ENCODE data around the gene SAMD4A.

DNA sequence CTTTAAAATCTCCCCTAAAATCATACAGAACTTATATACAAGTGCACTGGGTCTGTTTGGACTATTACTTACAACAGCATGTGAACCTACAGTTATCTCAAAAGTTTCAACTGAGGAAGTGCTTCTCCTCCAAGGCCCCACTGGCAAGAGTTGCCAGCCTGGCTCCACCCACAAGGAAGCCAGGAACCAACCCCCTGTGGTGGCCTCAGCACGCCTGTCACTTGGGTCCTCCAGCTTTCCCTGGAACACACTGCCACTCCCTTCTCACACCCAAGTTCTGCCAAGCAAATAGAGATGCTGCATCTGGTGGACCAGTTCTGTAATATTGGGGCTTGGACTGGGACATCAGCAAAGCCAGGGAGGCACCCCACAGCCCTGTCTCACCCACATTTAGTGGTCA is 220.3 kb downstream of the SAMD4A start:
- TF ChIP-seq, protein P1, sequence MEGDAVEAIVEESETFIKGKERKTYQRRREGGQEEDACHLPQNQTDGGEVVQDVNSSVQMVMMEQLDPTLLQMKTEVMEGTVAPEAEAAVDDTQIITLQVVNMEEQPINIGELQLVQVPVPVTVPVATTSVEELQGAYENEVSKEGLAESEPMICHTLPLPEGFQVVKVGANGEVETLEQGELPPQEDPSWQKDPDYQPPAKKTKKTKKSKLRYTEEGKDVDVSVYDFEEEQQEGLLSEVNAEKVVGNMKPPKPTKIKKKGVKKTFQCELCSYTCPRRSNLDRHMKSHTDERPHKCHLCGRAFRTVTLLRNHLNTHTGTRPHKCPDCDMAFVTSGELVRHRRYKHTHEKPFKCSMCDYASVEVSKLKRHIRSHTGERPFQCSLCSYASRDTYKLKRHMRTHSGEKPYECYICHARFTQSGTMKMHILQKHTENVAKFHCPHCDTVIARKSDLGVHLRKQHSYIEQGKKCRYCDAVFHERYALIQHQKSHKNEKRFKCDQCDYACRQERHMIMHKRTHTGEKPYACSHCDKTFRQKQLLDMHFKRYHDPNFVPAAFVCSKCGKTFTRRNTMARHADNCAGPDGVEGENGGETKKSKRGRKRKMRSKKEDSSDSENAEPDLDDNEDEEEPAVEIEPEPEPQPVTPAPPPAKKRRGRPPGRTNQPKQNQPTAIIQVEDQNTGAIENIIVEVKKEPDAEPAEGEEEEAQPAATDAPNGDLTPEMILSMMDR (IDR thresholded peaks at IDR 0.05; ENCODE audit: insufficient read depth, low read length), result no peak
- TF ChIP-seq, protein P2, sequence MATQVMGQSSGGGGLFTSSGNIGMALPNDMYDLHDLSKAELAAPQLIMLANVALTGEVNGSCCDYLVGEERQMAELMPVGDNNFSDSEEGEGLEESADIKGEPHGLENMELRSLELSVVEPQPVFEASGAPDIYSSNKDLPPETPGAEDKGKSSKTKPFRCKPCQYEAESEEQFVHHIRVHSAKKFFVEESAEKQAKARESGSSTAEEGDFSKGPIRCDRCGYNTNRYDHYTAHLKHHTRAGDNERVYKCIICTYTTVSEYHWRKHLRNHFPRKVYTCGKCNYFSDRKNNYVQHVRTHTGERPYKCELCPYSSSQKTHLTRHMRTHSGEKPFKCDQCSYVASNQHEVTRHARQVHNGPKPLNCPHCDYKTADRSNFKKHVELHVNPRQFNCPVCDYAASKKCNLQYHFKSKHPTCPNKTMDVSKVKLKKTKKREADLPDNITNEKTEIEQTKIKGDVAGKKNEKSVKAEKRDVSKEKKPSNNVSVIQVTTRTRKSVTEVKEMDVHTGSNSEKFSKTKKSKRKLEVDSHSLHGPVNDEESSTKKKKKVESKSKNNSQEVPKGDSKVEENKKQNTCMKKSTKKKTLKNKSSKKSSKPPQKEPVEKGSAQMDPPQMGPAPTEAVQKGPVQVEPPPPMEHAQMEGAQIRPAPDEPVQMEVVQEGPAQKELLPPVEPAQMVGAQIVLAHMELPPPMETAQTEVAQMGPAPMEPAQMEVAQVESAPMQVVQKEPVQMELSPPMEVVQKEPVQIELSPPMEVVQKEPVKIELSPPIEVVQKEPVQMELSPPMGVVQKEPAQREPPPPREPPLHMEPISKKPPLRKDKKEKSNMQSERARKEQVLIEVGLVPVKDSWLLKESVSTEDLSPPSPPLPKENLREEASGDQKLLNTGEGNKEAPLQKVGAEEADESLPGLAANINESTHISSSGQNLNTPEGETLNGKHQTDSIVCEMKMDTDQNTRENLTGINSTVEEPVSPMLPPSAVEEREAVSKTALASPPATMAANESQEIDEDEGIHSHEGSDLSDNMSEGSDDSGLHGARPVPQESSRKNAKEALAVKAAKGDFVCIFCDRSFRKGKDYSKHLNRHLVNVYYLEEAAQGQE (IDR thresholded peaks at IDR 0.05; ENCODE audit: insufficient replicate concordance, low read depth), result no peak
- TF ChIP-seq POLR2AphosphoS5 (IDR thresholded peaks at IDR 0.05; ENCODE audit: low read depth), result no peak

Data from HL-60 (cell line).